Skin of body (tissue), 2 donors: ENCODE measurements around the gene BAG3. TPM values are rescaled to one million over a fixed set of nuclear protein-coding genes. Genes with fewer than 3 reads are reported as not detected.
"Not testable (repeated sequence)": the region's sequence is repeated elsewhere in the genome, so short reads cannot be mapped to it uniquely, and the experiment has no call there.

ENCODE experiments used
- DNase-seq: peaks from one replicate; lab custom pipeline; 2025; lab: John Stamatoyannopoulos, UW
- total RNA-seq: library from RNA; depleted of rRNA; stranded (reverse); fragments of >200 nt; gene quantifications from one replicate; pipeline ENCODE4 v1.2.3, GENCODE V29; 2014

The BAG3 gene
- total RNA-seq, 1 donor from 2014 or later = 11.6 TPM

- DNase-seq = no peak
Observed at GRCh38 chr10:119640384-119640783, 10.8 kb upstream of the BAG3 start.

GRCh38 chr10:119640875-119641526, 10.2 kb upstream of the BAG3 start:
- DNase-seq = no peak

GRCh38 chr10:119642556-119643111, 8.5 kb upstream of the BAG3 start:
- DNase-seq = no peak

GRCh38 chr10:119643306-119644204, 7.6 kb upstream of the BAG3 start:
- no peak for DNase-seq

GRCh38 chr10:119644205-119644814, 6.9 kb upstream of the BAG3 start:
- DNase-seq = no peak

GRCh38 chr10:119644994-119645393, 6.2 kb upstream of the BAG3 start:
- DNase-seq = no peak

GRCh38 chr10:119650062-119650461, 1.1 kb upstream of the BAG3 start:
- DNase-seq = no peak

- DNase-seq = no peak
Observed at GRCh38 chr10:119651514-119652360, 557 bp downstream of the BAG3 start.

- DNase-seq = peak; percentile 83
Observed at GRCh38 chr10:119652361-119652730, 1.2 kb downstream of the BAG3 start.

- no peak for DNase-seq
Observed at GRCh38 chr10:119653209-119653608, 2.0 kb downstream of the BAG3 start.

GRCh38 chr10:119653916-119654315, 2.7 kb downstream of the BAG3 start:
- no peak for DNase-seq

- DNase-seq = no peak
Observed at GRCh38 chr10:119654540-119654939, 3.4 kb downstream of the BAG3 start.

GRCh38 chr10:119655566-119656001, 4.4 kb downstream of the BAG3 start:
- DNase-seq = peak; percentile 44

- DNase-seq = no peak
Observed at GRCh38 chr10:119656760-119657159, 5.6 kb downstream of the BAG3 start.

GRCh38 chr10:119657725-119658124, 6.5 kb downstream of the BAG3 start:
- no peak for DNase-seq

GRCh38 chr10:119658274-119658673, 7.1 kb downstream of the BAG3 start:
- DNase-seq = no peak

GRCh38 chr10:119659951-119660350, 8.8 kb downstream of the BAG3 start:
- no peak for DNase-seq

GRCh38 chr10:119662076-119662605, 11.0 kb downstream of the BAG3 start:
- not testable (repeated sequence) for DNase-seq

- no peak for DNase-seq
Observed at GRCh38 chr10:119663866-119664698, 12.9 kb downstream of the BAG3 start.
